Gastroesophageal sphincter (tissue), 2 donors: ENCODE measurements around the gene SGSM1.

Experiments
- EP300 ChIP-seq: sonication (generic); formaldehyde crosslinking; IDR thresholded peaks from one replicate; pipeline ENCODE4 v1.6.1; 2017; ENCODE audit warnings: antibody characterized with exemption, mild to moderate bottlenecking
- POLR2A ChIP-seq, 2 donors: fragments of 450-650 bp; IDR thresholded peaks; one replicate each; pipeline ENCODE4 v1.6.1; 2017; ENCODE audit warnings: antibody characterized with exemption in 2 of 2, mild to moderate bottlenecking in 2 of 2, moderate library complexity in 1 of 2

- TF ChIP-seq POLR2A (IDR thresholded peaks at IDR 0.05) (no peak), EP300 (no peak)
These were observed 16.5 kb downstream of the SGSM1 start for GRCh38 chr22:24822471-24822870.
